C4-2B (cell line): ENCODE data around the gene SYP.

Source experiments
- ZFX ChIP-seq: fragments of 450-650 bp; IDR thresholded peaks from 2 replicates; pipeline ENCODE4 v1.6.1; 2017
- TF ChIP-seq, protein P1 (sequence below): fragments of 450-650 bp; conservative IDR thresholded peaks from 2 replicates; pipeline ENCODE4 v1.5.1; 2017; ENCODE audit warnings: mild to moderate bottlenecking

DNA sequence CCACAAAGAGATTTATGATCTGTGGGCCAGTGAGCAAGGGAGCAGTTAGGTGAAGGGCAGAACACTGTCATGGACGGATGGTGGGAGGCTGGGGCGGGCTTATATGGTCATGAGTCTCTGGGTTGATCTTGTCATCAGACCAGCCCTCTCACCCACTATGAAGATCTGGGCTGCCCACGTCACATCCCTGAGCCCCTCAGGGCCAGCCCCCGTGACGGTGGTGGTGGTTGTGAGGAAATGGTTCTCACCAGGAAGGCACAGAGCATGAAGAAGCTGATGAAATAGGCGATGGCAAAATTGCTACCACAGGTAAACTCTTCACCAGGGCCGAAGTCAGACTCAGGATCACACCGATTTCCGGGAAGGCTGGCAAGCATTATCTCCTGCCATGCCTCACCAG, 11.1 kb upstream of the SYP start:
- TF ChIP-seq, protein P1, sequence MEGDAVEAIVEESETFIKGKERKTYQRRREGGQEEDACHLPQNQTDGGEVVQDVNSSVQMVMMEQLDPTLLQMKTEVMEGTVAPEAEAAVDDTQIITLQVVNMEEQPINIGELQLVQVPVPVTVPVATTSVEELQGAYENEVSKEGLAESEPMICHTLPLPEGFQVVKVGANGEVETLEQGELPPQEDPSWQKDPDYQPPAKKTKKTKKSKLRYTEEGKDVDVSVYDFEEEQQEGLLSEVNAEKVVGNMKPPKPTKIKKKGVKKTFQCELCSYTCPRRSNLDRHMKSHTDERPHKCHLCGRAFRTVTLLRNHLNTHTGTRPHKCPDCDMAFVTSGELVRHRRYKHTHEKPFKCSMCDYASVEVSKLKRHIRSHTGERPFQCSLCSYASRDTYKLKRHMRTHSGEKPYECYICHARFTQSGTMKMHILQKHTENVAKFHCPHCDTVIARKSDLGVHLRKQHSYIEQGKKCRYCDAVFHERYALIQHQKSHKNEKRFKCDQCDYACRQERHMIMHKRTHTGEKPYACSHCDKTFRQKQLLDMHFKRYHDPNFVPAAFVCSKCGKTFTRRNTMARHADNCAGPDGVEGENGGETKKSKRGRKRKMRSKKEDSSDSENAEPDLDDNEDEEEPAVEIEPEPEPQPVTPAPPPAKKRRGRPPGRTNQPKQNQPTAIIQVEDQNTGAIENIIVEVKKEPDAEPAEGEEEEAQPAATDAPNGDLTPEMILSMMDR, result no peak
- TF ChIP-seq ZFX, result no peak
